GM18909 (cell line): Measurements from ENCODE around the gene SLC39A9.
"Not testable (repeated sequence)": the region's sequence is repeated elsewhere in the genome, so short reads cannot be mapped to it uniquely, and the experiment has no call there.

Experiments
- ATAC-seq: cut with Tn5 transposase; IDR thresholded peaks from one replicate; pipeline ENCODE4 v1.9.1; 2021; ENCODE audit warnings: mild to moderate bottlenecking; ENCODE audit not compliant: unreplicated experiment, poor library complexity

The SLC39A9 gene

GRCh38 chr14:69493791-69494190 is 95.3 kb downstream of the SLC39A9 start:
- ATAC-seq: no peak

- no peak for ATAC-seq
Observed at GRCh38 chr14:69495341-69495921, 96.9 kb downstream of the SLC39A9 start.

- not testable (repeated sequence) for ATAC-seq
Observed at GRCh38 chr14:69497866-69498265, 99.4 kb downstream of the SLC39A9 start.

- ATAC-seq: not testable (repeated sequence)
Observed at GRCh38 chr14:69498286-69498685, 99.8 kb downstream of the SLC39A9 start.

- ATAC-seq: no peak
Observed at GRCh38 chr14:69499436-69499835, 100.9 kb downstream of the SLC39A9 start.

- ATAC-seq: no peak
Observed at GRCh38 chr14:69500096-69500495, 101.6 kb downstream of the SLC39A9 start.

GRCh38 chr14:69500736-69501135 is 102.2 kb downstream of the SLC39A9 start:
- ATAC-seq: no peak

- no peak for ATAC-seq
Observed at GRCh38 chr14:69501423-69501838, 102.9 kb downstream of the SLC39A9 start.

- no peak for ATAC-seq
Observed at GRCh38 chr14:69504775-69505174, 106.3 kb downstream of the SLC39A9 start.

GRCh38 chr14:69505338-69506240 is 107.1 kb downstream of the SLC39A9 start:
- ATAC-seq: no peak

- no peak for ATAC-seq
Observed at GRCh38 chr14:69506241-69506595, 107.7 kb downstream of the SLC39A9 start.
